Loucy (cell line): ENCODE results near the gene KRT39.

ENCODE experiments used
- H2AFZ ChIP-seq: fragments of 200-600 bp; sonication (generic); 2 replicates; pipeline ENCODE4 v1.6.0; 2016; ENCODE audit warnings: antibody characterized with exemption, mild to moderate bottlenecking, low read length, moderate library complexity
- H3F3A ChIP-seq: fragments of 200-600 bp; 2 replicates; pipeline ENCODE4 v1.6.0; 2016; ENCODE audit warnings: antibody characterized with exemption, low read depth, mild to moderate bottlenecking
- H3K27me3 ChIP-seq: fragments of 200-600 bp; sonication (generic); 2 replicates; pipeline ENCODE4 v1.6.1; 2014; ENCODE audit warnings: low read length, mild to moderate bottlenecking; ENCODE audit not compliant: insufficient read depth, poor library complexity, severe bottlenecking
- H3K36me3 ChIP-seq: fragments of 200-600 bp; sonication (generic); 2 replicates; pipeline ENCODE4 v1.6.1; 2016; ENCODE audit warnings: low read length; ENCODE audit not compliant: insufficient read depth
- H3K4me1 ChIP-seq: fragments of 200-600 bp; sonication (generic); 2 replicates; pipeline ENCODE4 v1.5.1; 2014; ENCODE audit warnings: low read length, mild to moderate bottlenecking; ENCODE audit not compliant: insufficient read depth, poor library complexity, severe bottlenecking
- H3K4me2 ChIP-seq: fragments of 200-600 bp; sonication (generic); 2 replicates; pipeline ENCODE4 v1.6.0; 2014; ENCODE audit warnings: antibody characterized with exemption, low read length, low read depth, mild to moderate bottlenecking; ENCODE audit not compliant: poor library complexity, severe bottlenecking
- H3K4me3 ChIP-seq: fragments of 200-600 bp; sonication (generic); 2 replicates; pipeline ENCODE4 v1.5.1; 2014; ENCODE audit warnings: low read length, mild to moderate bottlenecking, mixed read lengths; ENCODE audit not compliant: poor library complexity, severe bottlenecking
- H3K79me2 ChIP-seq: fragments of 200-600 bp; sonication (generic); 2 replicates; pipeline ENCODE4 v1.6.1; 2014; ENCODE audit warnings: low read length; ENCODE audit not compliant: insufficient read depth
- H3K9ac ChIP-seq: fragments of 200-600 bp; sonication (generic); 2 replicates; pipeline ENCODE4 v1.6.0; 2014; ENCODE audit warnings: mild to moderate bottlenecking, low read depth, low read length, moderate library complexity; ENCODE audit not compliant: poor library complexity, severe bottlenecking
- H3K9me2 ChIP-seq: fragments of 200-600 bp; sonication (generic); replicated peaks from 2 replicates; pipeline ENCODE4 v1.6.1; 2016; ENCODE audit warnings: low read depth, low read length, mixed read lengths
- H3K9me3 ChIP-seq: fragments of 200-600 bp; sonication (generic); 2 replicates; pipeline ENCODE4 v1.6.1; 2014; ENCODE audit warnings: mild to moderate bottlenecking, antibody characterized with exemption, low read length, low read depth; ENCODE audit not compliant: insufficient read depth
- H4K20me1 ChIP-seq: fragments of 200-600 bp; sonication (generic); 2 replicates; pipeline ENCODE4 v1.6.0; 2014; ENCODE audit warnings: antibody characterized with exemption, low read length, mild to moderate bottlenecking; ENCODE audit not compliant: insufficient read depth, poor library complexity, severe bottlenecking
- EZH2phosphoT487 ChIP-seq: fragments of 200-600 bp; IDR thresholded peaks from 2 replicates; pipeline ENCODE4 v1.6.1; 2018; ENCODE audit warnings: antibody characterized with exemption, mild to moderate bottlenecking, moderate library complexity, borderline replicate concordance
- TF ChIP-seq, protein P1 (sequence below): fragments of 200-600 bp; sonication (generic); conservative IDR thresholded peaks from 2 replicates; pipeline ENCODE4 v1.5.1; 2014; ENCODE audit warnings: mild to moderate bottlenecking, antibody characterized with exemption, low read length

Gene KRT39

DNA sequence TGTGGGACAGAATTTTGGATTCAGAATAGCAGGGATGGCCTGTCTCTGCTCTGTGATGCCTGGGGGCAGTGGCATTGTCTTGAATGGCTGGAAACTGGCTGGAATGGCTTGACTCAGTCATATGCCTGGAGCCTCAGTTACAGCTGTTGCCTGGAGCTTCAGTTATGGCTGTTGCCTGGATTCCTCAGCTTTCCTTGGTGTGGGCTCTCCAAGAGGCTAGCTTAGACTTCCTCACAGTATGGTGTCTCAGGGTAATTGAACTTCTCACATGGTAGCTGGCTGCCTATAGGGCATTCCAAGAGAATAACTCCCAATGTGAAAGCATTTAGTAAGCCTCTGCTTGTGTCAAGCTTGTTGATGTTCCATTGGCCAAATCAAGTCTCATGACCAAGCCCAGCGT is 50.4 kb downstream of the KRT39 start:
- H3F3A ChIP-seq: no peaks in the 10 kb centered on the region
- H3K4me3 ChIP-seq: no peak overlapping the region
- H2AFZ ChIP-seq: no peak overlapping the region
- TF ChIP-seq EZH2phosphoT487: no peak
- H3K79me2 ChIP-seq: no peaks in the 10 kb centered on the region
- H3K9ac ChIP-seq: no peak overlapping the region
- no peaks in the 10 kb centered on the region for H3K9me2 ChIP-seq
- no peaks in the 10 kb centered on the region for H3K27me3 ChIP-seq
- H4K20me1 ChIP-seq: no peaks in the 10 kb centered on the region
- H3K36me3 ChIP-seq: no peaks in the 10 kb centered on the region
- no peaks in the 10 kb centered on the region for H3K4me1 ChIP-seq
- no peak overlapping the region for H3K4me2 ChIP-seq
- no peaks in the 10 kb centered on the region for H3K9me3 ChIP-seq

DNA sequence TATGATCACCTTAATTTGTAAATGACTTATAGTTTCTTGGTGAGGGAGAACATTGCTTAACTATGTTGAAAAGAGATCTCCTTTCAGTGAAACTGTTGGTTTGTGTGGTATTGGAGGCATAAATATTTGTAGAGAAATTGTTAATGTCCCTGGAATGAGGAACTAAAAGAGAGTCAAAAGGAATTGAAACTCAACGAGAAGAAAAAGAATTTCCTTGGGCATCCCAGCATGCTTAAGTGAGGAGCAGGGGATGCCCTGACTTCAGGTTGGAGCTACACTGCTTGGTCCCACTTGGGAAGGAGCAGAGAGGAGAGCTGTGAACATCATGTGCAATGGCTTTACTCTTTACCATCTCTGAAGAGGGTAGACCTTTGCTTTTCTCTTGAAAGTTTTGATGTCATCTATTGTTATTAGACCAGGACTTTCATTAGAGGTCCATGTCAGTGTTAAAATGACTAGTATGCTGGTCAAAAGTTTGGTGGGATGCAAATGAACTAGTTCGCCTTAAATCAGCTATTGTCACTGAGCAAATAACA is 51.0 kb downstream of the KRT39 start:
- Histone ChIP-seq H3K4me1 (no peaks in the 10 kb centered on the region), H3K79me2 (no peaks in the 10 kb centered on the region), H3K9me2 (no peaks in the 10 kb centered on the region), H3K9me3 (no peaks in the 10 kb centered on the region), H3K27me3 (no peaks in the 10 kb centered on the region), H3F3A (no peaks in the 10 kb centered on the region), H3K9ac (no peak overlapping the region), H3K36me3 (no peaks in the 10 kb centered on the region), H2AFZ (no peak overlapping the region), H3K4me2 (no peak overlapping the region), H3K4me3 (no peak overlapping the region), H4K20me1 (no peaks in the 10 kb centered on the region)
- TF ChIP-seq, protein P1, sequence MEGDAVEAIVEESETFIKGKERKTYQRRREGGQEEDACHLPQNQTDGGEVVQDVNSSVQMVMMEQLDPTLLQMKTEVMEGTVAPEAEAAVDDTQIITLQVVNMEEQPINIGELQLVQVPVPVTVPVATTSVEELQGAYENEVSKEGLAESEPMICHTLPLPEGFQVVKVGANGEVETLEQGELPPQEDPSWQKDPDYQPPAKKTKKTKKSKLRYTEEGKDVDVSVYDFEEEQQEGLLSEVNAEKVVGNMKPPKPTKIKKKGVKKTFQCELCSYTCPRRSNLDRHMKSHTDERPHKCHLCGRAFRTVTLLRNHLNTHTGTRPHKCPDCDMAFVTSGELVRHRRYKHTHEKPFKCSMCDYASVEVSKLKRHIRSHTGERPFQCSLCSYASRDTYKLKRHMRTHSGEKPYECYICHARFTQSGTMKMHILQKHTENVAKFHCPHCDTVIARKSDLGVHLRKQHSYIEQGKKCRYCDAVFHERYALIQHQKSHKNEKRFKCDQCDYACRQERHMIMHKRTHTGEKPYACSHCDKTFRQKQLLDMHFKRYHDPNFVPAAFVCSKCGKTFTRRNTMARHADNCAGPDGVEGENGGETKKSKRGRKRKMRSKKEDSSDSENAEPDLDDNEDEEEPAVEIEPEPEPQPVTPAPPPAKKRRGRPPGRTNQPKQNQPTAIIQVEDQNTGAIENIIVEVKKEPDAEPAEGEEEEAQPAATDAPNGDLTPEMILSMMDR: no peak
- no peak for TF ChIP-seq EZH2phosphoT487

DNA sequence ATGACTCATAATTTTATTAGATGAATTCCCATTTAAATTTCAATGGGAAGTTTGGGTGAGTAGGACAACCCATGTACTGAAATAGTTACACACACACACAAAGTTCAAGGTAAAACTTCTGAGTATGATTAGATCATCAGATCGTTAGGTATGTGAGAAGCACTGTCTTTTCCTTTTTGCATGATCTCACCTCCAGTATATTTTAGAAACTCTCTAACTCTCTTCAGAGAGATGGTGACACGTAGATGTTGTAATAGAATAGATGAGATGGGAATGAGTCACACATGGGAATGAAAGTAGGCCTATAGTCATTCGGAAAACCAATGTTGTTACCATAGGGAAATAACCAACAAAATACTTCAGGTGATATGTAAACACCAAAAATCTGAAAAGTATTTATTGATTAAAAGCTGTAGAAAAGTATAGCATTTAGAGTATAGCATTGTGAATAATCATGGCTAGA is 51.5 kb downstream of the KRT39 start:
- Histone ChIP-seq H4K20me1 (no peaks in the 10 kb centered on the region), H2AFZ (no peak overlapping the region), H3K9ac (no peak overlapping the region), H3K36me3 (no peaks in the 10 kb centered on the region), H3K27me3 (no peaks in the 10 kb centered on the region), H3K9me2 (no peaks in the 10 kb centered on the region), H3K79me2 (no peaks in the 10 kb centered on the region), H3K9me3 (no peaks in the 10 kb centered on the region), H3K4me2 (no peak overlapping the region), H3K4me1 (no peaks in the 10 kb centered on the region), H3F3A (no peaks in the 10 kb centered on the region), H3K4me3 (no peak overlapping the region)
- TF ChIP-seq EZH2phosphoT487: no peak
- TF ChIP-seq, protein P1: no peak
